ENCODE data around the gene TMEM53.

GRCh38 chr1:44674113-44675000, at the start of gene TMEM53, which contains the start of gene ARMH1:
- TF ChIP-seq POLR2A (IDR thresholded peaks at IDR 0.05) = peak in 1 of 2 donors; percentile 64
- TF ChIP-seq CTCF (IDR thresholded peaks at IDR 0.05) = no peak
